HG03571 (cell line): ENCODE data around the gene FRMD4A.

Experiments used
- ATAC-seq: cut with Tn5 transposase; IDR thresholded peaks from one replicate; pipeline ENCODE4 v1.9.1; 2021; ENCODE audit not compliant: unreplicated experiment

FRMD4A gene

GRCh38 chr10:13665516-13666262 is 665.0 kb downstream of the FRMD4A start:
- ATAC-seq = no peak

- no peak for ATAC-seq
Observed at GRCh38 chr10:13661256-13661655, 669.5 kb downstream of the FRMD4A start.

GRCh38 chr10:13660551-13660920 is 670.2 kb downstream of the FRMD4A start:
- ATAC-seq = no peak

- ATAC-seq = no peak
Observed at GRCh38 chr10:13659887-13660550, 670.7 kb downstream of the FRMD4A start.

GRCh38 chr10:13658871-13659685 is 671.6 kb downstream of the FRMD4A start:
- ATAC-seq = no peak

- no peak for ATAC-seq
Observed at GRCh38 chr10:13658264-13658663, 672.5 kb downstream of the FRMD4A start.

- ATAC-seq = no peak
Observed at GRCh38 chr10:13657101-13657680, 673.5 kb downstream of the FRMD4A start.

- no peak for ATAC-seq
Observed at GRCh38 chr10:13656337-13657100, 674.2 kb downstream of the FRMD4A start.

GRCh38 chr10:13654846-13655245 is 675.9 kb downstream of the FRMD4A start:
- no peak for ATAC-seq

GRCh38 chr10:13654118-13654830 is 676.5 kb downstream of the FRMD4A start:
- ATAC-seq = no peak

GRCh38 chr10:13652860-13653259 is 677.9 kb downstream of the FRMD4A start:
- no peak for ATAC-seq

GRCh38 chr10:13651969-13652720 is 678.6 kb downstream of the FRMD4A start:
- no peak for ATAC-seq

- no peak for ATAC-seq
Observed at GRCh38 chr10:13650961-13651360, 679.8 kb downstream of the FRMD4A start.

- peak; percentile 58 for ATAC-seq
Observed at GRCh38 chr10:13649844-13650520, 680.7 kb downstream of the FRMD4A start.

GRCh38 chr10:13648425-13648824 is 682.3 kb downstream of the FRMD4A start:
- ATAC-seq = no peak

- no peak for ATAC-seq
Observed at GRCh38 chr10:13644866-13645265, 685.9 kb downstream of the FRMD4A start.

- no peak for ATAC-seq
Observed at GRCh38 chr10:13643016-13643415, 687.7 kb downstream of the FRMD4A start.

GRCh38 chr10:13642293-13642692 is 688.4 kb downstream of the FRMD4A start:
- no peak for ATAC-seq

- ATAC-seq = no peak
Observed at GRCh38 chr10:13637894-13638293, 692.8 kb downstream of the FRMD4A start.
